ENCODE data around the gene ZNF385B. TPM values are rescaled to one million over a fixed set of nuclear protein-coding genes. Genes with fewer than 3 reads are reported as not detected.

The ZNF385B gene
- total RNA-seq, 1 donor from 2014 or later = 1.9 TPM

DNA sequence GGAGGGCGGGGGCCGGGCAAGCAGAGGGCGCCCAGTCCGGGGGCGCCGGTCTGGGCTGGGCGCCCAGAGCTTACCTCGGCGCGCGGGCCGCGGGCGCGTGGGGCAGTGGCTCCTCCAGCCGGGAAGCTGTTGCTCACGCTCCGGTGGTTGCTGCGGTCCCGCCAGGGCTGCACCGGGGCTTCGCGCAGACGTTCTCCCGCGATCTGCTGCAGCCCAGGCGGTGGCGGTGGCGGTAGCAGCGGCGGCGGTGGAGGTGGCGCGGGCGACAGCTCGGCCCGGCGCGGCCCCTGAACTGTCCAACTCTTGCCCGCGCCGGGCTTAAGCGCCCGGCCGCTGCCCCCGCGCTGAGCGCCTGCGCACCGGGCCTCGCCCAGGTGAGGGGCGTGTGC lies 391 bp downstream of the ZNF385B start:
- Mint-ChIP-seq H3K27me3 (peaks cover 87% of the 10 kb centered on the region), H3K9me3 (no peaks in the 10 kb centered on the region), H3K4me1 (ENCODE audit: unreplicated experiment) (peaks cover 5% of the 10 kb centered on the region), H3K27ac (no peak overlapping the region), H3K36me3 (no peaks in the 10 kb centered on the region), H3K4me3 (peak overlapping the region; percentile 81)
- peak; percentile 68 for DNase-seq (ENCODE audit: extremely low spot score, unreplicated experiment)
- TF ChIP-seq, protein P1, sequence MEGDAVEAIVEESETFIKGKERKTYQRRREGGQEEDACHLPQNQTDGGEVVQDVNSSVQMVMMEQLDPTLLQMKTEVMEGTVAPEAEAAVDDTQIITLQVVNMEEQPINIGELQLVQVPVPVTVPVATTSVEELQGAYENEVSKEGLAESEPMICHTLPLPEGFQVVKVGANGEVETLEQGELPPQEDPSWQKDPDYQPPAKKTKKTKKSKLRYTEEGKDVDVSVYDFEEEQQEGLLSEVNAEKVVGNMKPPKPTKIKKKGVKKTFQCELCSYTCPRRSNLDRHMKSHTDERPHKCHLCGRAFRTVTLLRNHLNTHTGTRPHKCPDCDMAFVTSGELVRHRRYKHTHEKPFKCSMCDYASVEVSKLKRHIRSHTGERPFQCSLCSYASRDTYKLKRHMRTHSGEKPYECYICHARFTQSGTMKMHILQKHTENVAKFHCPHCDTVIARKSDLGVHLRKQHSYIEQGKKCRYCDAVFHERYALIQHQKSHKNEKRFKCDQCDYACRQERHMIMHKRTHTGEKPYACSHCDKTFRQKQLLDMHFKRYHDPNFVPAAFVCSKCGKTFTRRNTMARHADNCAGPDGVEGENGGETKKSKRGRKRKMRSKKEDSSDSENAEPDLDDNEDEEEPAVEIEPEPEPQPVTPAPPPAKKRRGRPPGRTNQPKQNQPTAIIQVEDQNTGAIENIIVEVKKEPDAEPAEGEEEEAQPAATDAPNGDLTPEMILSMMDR (conservative IDR thresholded peaks at IDR 0.05) = no peak

DNA sequence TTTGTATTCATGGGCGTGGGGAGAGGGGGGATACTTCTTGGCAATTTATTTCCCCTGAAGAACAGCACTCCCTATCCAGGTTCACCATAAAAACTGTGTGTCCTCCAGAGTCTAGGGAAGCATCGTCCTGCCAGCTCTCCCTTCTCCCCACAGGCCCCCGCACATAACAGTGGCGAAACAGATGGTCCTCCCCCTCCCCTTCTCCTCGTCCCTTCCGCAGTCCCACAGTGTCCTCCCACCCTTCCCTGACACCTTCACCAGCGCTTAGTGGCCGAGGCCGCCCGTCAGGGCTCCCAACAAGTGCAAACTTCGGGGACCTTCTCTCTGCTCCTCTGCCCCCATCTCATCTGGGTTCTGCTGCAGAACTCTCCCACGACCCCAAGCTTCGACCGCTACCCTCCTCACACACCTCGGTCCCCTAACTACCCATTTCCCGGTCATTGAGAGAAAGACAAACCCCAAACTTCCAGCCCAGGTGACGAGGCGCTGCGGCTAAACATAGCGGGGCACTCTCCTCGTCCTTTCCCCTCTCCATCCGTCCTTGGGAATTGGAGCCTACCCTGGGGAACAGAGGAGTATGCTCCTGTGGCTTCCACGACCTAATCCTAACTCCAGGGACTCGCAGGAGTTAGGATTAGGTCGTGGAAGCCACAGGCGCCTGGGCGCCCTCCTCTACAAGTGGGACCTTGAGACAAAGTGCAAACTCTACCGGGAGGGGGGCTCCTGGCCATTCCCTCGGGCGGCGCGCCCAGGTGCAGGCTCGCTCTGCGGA lies 971 bp downstream of the ZNF385B start:
- H3K36me3 Mint-ChIP-seq = no peaks in the 10 kb centered on the region

DNA sequence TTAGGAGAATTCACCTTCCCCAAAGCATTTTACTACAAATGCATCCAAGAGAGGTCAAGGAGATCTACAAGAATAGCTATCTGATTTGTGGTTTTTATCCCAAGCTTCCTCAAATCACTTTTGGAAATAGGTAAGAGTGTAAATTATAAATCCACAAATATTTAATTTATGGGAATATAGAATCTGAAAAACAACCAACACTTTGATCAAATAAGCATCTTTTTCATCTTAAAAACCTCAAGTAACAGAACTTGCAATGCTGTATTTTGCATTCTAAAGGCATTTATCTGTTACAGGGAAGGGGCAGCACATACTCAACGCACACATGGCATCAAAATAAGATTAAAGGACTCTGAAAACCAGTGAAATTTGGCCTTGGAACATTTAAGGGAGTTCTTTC lies 1.9 kb downstream of the ZNF385B start:
- DNase-seq (ENCODE audit: extremely low spot score, unreplicated experiment) = no peak

More for the DNA sequence above, 971 bp downstream of the ZNF385B start:
- DNase-seq (ENCODE audit: extremely low spot score, unreplicated experiment) = no peak
- peaks cover 90% of the 10 kb centered on the region for H3K27me3 Mint-ChIP-seq
- no peaks in the 10 kb centered on the region for H3K9me3 Mint-ChIP-seq
- peaks cover 5% of the 10 kb centered on the region for H3K4me1 Mint-ChIP-seq (ENCODE audit: unreplicated experiment)
- TF ChIP-seq, protein P1 (conservative IDR thresholded peaks at IDR 0.05) = no peak
- H3K27ac Mint-ChIP-seq = no peak overlapping the region
- peak overlapping the region; percentile 81 for H3K4me3 Mint-ChIP-seq

DNA sequence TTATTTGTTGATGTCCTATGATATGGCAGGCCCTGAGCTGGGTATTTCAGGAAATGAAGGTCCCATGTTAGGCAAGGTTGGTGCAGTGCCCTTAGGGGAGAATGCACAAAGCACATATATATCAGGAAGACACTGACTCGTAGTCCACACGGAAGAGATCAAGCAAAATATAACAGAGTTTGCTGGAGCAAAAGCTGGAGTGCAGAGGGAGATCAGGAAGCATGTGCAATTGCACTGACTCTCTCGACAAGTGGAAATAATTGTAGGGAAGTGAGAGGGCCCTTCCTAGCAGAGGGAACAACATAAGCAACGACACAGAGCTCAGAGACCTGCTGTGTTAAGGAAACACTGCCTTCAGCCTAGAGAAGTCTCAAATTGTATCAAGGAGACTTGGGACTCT lies 4.2 kb downstream of the ZNF385B start:
- TF ChIP-seq, protein P1 (conservative IDR thresholded peaks at IDR 0.05) = no peak
- H3K4me1 Mint-ChIP-seq (ENCODE audit: unreplicated experiment) = peaks cover 5% of the 10 kb centered on the region
- no peaks in the 10 kb centered on the region for H3K36me3 Mint-ChIP-seq
- DNase-seq (ENCODE audit: extremely low spot score, unreplicated experiment) = no peak
- no peaks in the 10 kb centered on the region for H3K9me3 Mint-ChIP-seq
- no peak overlapping the region for H3K4me3 Mint-ChIP-seq
- peaks cover 63% of the 10 kb centered on the region for H3K27me3 Mint-ChIP-seq
- no peak overlapping the region for H3K27ac Mint-ChIP-seq

More for the DNA sequence above, 1.9 kb downstream of the ZNF385B start:
- Mint-ChIP-seq H3K9me3 (no peaks in the 10 kb centered on the region), H3K27me3 (peaks cover 85% of the 10 kb centered on the region), H3K36me3 (no peaks in the 10 kb centered on the region), H3K4me1 (ENCODE audit: unreplicated experiment) (peaks cover 5% of the 10 kb centered on the region), H3K27ac (no peak overlapping the region), H3K4me3 (no peak overlapping the region)
- TF ChIP-seq, protein P1 (conservative IDR thresholded peaks at IDR 0.05) = no peak

DNA sequence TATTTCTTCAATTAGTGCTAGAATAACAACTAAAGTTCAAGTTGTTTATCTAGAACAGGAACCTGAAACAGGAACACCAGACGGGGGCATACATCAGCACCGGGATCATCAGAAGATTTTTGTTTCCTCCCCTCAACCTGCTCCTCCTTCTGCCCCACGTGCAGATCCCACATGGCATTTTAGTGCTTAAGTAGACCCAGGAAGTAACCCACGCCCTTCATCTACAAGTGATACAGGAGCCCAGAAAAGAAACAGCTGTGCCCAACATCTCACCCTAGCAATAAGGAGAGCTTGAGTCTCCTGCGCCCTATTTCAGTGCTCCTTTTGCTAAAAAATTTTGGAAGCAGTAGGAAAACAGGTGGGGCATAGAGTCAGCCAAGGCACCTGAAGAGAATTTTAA lies 5.2 kb downstream of the ZNF385B start:
- Mint-ChIP-seq H3K27ac (no peak overlapping the region), H3K27me3 (peaks cover 58% of the 10 kb centered on the region), H3K4me3 (no peak overlapping the region), H3K36me3 (no peaks in the 10 kb centered on the region), H3K4me1 (ENCODE audit: unreplicated experiment) (no peaks in the 10 kb centered on the region), H3K9me3 (no peaks in the 10 kb centered on the region)
- TF ChIP-seq, protein P1 (conservative IDR thresholded peaks at IDR 0.05) = no peak
- DNase-seq (ENCODE audit: extremely low spot score, unreplicated experiment) = no peak

Data from type B pancreatic cell (in vitro differentiated cells).